HCT116 (cell line): ENCODE results near the gene P2RX5. TPM values are rescaled to one million over a fixed set of nuclear protein-coding genes. Genes with fewer than 3 reads are reported as not detected.

ENCODE experiments used
- ATAC-seq: fragments of 200-7000 bp; cut with Tn5 transposase; 2 replicates; pipeline ENCODE4 v1.9.1; 2020; ENCODE audit warnings: mild to moderate bottlenecking, moderate library complexity
- BruUV-seq: library from RNA; stranded (reverse); fragments of 400-500 nt; replicated peaks from 2 replicates; lab custom pipeline; 2021; lab: Mats Ljungman, UMichigan
- CTCF ChIA-PET: fragments of 300-600 bp; sonication (Branson Sonifier 250); formaldehyde crosslinking; loops from one replicate; lab custom pipeline; 2021; ENCODE audit warnings: antibody characterized with exemption; lab: Charles Lee
- POLR2A ChIA-PET: fragments of 300-600, 350-600 bp; sonication (Branson Sonifier 250); formaldehyde crosslinking; loops from one replicate; lab custom pipeline; 2021; ENCODE audit warnings: antibody characterized with exemption; lab: Charles Lee
- RAD21 ChIA-PET, 2 experiments: fragments of 300-600 bp; sonication (Branson Sonifier 250); formaldehyde crosslinking; loops; one replicate each; lab custom pipeline; 2023; ENCODE audit warnings: low total read pairs in 2 of 2; ENCODE audit not compliant: uncharacterized antibody in 2 of 2, unreplicated experiment in 2 of 2, low non-redundant PET in 1 of 2; lab: Charles Lee
- DNase-seq: peaks from one replicate; pipeline ENCODE4 v3.0.0-alpha.2; 2010; ENCODE audit warnings: low read depth, low spot score
- H2AFZ ChIP-seq: fragments of 200-600 bp; shearing (Covaris generic), sonication (generic); 2 replicates; pipeline ENCODE4 v1.6.1; 2017; ENCODE audit warnings: low read depth, mixed run types, mixed read lengths, antibody characterized with exemption, low read length; ENCODE audit not compliant: poor library complexity, severe bottlenecking
- H3K27ac ChIP-seq: 2 replicates; pipeline ENCODE4 v1.5.1; 2012; ENCODE audit warnings: low read depth, low read length
- H3K27me3 ChIP-seq: fragments of 200-600 bp; sonication (generic); 2 replicates; pipeline ENCODE4 v1.6.1; 2016; ENCODE audit warnings: mixed run types, low read length, mixed read lengths; ENCODE audit not compliant: insufficient read depth
- H3K36me3 ChIP-seq, 2 experiments: fragments of 200-500 bp in 1 of 2; fragments of 200-600 bp in 1 of 2; sonication (Bioruptor generic) in 1 of 2; sonication (generic) in 1 of 2; 2 replicates each; pipeline versions ENCODE4 v1.5.1 to v1.6.1; 2014 to 2016; ENCODE audit warnings: low read length in 2 of 2, inconsistent platforms in 1 of 2, mixed read lengths in 1 of 2, mixed run types in 1 of 2; ENCODE audit not compliant: insufficient read depth in 2 of 2, control insufficient read depth in 1 of 2
- H3K4me1 ChIP-seq, 2 experiments: fragments of 200-600 bp in 1 of 2; sonication (generic) in 1 of 2; 2 replicates each; pipeline versions ENCODE4 v1.5.1 to v1.6.1; 2012 to 2017; ENCODE audit warnings: low read length in 2 of 2, inconsistent platforms in 1 of 2, mild to moderate bottlenecking in 1 of 2, mixed read lengths in 1 of 2, mixed run types in 1 of 2, moderate library complexity in 1 of 2; ENCODE audit not compliant: insufficient read depth in 2 of 2, control insufficient read depth in 1 of 2
- H3K4me2 ChIP-seq: fragments of 200-600 bp; sonication (generic); 2 replicates; pipeline ENCODE4 v1.6.1; 2017; ENCODE audit warnings: mixed run types, low read length, mixed read lengths
- H3K4me3 ChIP-seq, 2 experiments: fragments of 200-600 bp in 1 of 2; sonication (generic) in 1 of 2; replicated peaks in 1 of 2; 2 replicates each; pipeline ENCODE4 v1.5.1; 2011 to 2016; ENCODE audit warnings: low read length in 2 of 2, control low read depth in 1 of 2, low read depth in 1 of 2, mild to moderate bottlenecking in 1 of 2, mixed read lengths in 1 of 2, mixed run types in 1 of 2
- H3K79me2 ChIP-seq: fragments of 200-600 bp; sonication (generic); 2 replicates; pipeline ENCODE4 v1.6.1; 2017; ENCODE audit warnings: mild to moderate bottlenecking, mixed run types, low read length, moderate library complexity, mixed read lengths; ENCODE audit not compliant: insufficient read depth
- H3K9ac ChIP-seq: fragments of 200-600 bp; sonication (generic); 2 replicates; pipeline ENCODE4 v1.6.1; 2016; ENCODE audit warnings: low read length, mixed read lengths
- H3K9me2 ChIP-seq: fragments of 200-600 bp; sonication (generic), shearing (Covaris generic); 2 replicates; pipeline ENCODE4 v1.6.1; 2017; ENCODE audit warnings: mixed run types, mild to moderate bottlenecking, moderate library complexity; ENCODE audit not compliant: insufficient read depth
- H3K9me3 ChIP-seq, 2 experiments: fragments of 200-500 bp in 1 of 2; fragments of 200-600 bp in 1 of 2; sonication (Bioruptor generic) in 1 of 2; sonication (generic) in 1 of 2; 2 replicates each; pipeline ENCODE4 v1.6.1; 2014 to 2017; ENCODE audit warnings: low read length in 2 of 2, mixed read lengths in 2 of 2, inconsistent platforms in 1 of 2, low read depth in 1 of 2, mild to moderate bottlenecking in 1 of 2, mixed run types in 1 of 2, moderate library complexity in 1 of 2; ENCODE audit not compliant: control insufficient read depth in 1 of 2, insufficient read depth in 1 of 2
- H4K20me1 ChIP-seq: fragments of 200-600 bp; sonication (generic), shearing (Covaris generic); 2 replicates; pipeline ENCODE4 v1.6.1; 2017; ENCODE audit warnings: mixed run types, mild to moderate bottlenecking, moderate library complexity; ENCODE audit not compliant: insufficient read depth
- ATF3 ChIP-seq: IDR thresholded peaks from 2 replicates; pipeline ENCODE4 v1.6.1; 2012
- CEBPB ChIP-seq: IDR thresholded peaks from 2 replicates; pipeline ENCODE4 v1.6.1; 2012; ENCODE audit warnings: low read depth
- EGR1 ChIP-seq: IDR thresholded peaks from 2 replicates; pipeline ENCODE4 v1.6.1; 2012; ENCODE audit warnings: low read depth
- ELF1 ChIP-seq: IDR thresholded peaks from 2 replicates; pipeline ENCODE4 v1.6.1; 2012; ENCODE audit warnings: low read depth, borderline replicate concordance
- EZH2 ChIP-seq: fragments of 200-600 bp; sonication (generic); IDR thresholded peaks from 2 replicates; pipeline ENCODE4 v1.6.1; 2017; ENCODE audit warnings: antibody characterized with exemption, mixed run types
- FOSL1 ChIP-seq: IDR thresholded peaks from 2 replicates; pipeline ENCODE4 v1.6.1; 2012; ENCODE audit warnings: low read depth
- POLR2A ChIP-seq: IDR thresholded peaks from 2 replicates; pipeline ENCODE4 v1.7.0; 2011; ENCODE audit warnings: borderline replicate concordance; ENCODE audit not compliant: insufficient read depth, insufficient read length; ENCODE audit errors: extremely low read depth
- SIN3A ChIP-seq: IDR thresholded peaks from 2 replicates; pipeline ENCODE4 v1.6.1; 2012; ENCODE audit warnings: low read depth
- TCF7L2 ChIP-seq: IDR thresholded peaks from 2 replicates; pipeline ENCODE4 v1.7.0; 2011; ENCODE audit warnings: borderline replicate concordance, inconsistent platforms; ENCODE audit not compliant: insufficient read depth, insufficient read length; ENCODE audit errors: extremely low read depth
- YY1 ChIP-seq: IDR thresholded peaks from 2 replicates; pipeline ENCODE4 v1.6.1; 2011; ENCODE audit warnings: low read length, low read depth, moderate library complexity, mild to moderate bottlenecking; ENCODE audit not compliant: insufficient replicate concordance; ENCODE audit errors: extremely low read depth
- ZBTB33 ChIP-seq: IDR thresholded peaks from 2 replicates; pipeline ENCODE4 v1.6.1; 2011; ENCODE audit warnings: mild to moderate bottlenecking, low read length, moderate library complexity; ENCODE audit not compliant: insufficient replicate concordance; ENCODE audit errors: extremely low read depth
- intact Hi-C: fragments of 100-400 bp; cut with micrococcal nuclease; formaldehyde crosslinking; loops from 2 replicates; pipeline ENCODE4 v1.10.0; 2022
- total RNA-seq: library from RNA; stranded (reverse); gene quantifications from one replicate; pipeline ENCODE4 v1.2.1, GENCODE V29; 2021; ENCODE audit not compliant: unreplicated experiment

Gene P2RX5
- total RNA-seq, 1 experiment from 2014 or later = 9.0 TPM

DNA sequence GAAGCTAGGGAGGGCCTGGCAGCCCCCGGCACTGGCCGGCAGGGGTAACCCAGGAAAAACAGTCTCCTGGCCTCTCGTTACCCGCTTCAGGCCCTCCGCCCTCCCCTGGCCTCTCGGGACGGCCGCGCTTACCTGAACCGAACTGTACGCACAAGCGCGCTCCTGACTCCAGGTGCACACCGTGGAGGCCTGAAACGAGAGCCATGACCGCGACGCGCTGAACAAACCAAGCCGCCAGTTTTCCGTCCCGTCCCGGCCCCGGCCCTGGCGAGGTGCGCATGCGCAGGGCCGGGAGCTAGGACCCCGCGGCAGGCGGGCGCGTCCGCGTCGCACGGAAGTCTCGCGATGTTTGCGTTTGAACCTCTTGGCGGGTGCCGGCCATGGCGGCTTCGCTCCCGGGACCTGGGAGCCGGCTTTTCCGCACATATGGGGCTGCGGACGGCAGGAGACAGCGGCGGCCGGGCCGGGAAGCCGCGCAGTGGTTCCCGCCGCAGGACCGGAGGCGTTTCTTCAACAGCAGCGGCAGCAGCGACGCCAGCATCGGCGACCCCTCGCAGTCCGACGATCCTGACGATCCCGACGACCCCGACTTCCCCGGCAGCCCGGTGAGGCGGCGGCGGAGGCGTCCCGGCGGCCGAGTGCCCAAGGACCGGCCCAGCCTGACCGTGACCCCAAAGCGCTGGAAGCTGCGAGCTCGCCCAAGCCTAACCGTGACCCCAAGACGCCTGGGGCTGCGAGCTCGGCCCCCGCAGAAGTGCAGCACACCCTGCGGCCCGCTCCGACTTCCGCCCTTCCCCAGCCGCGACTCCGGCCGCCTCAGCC, 27.8 kb upstream of the P2RX5 start, which contains the start of gene HASPIN (continued):
- TF ChIP-seq ATF3 = no peak
- TF ChIP-seq TCF7L2 = peak; percentile 44
- TF ChIP-seq FOSL1 = peak; percentile 94
- TF ChIP-seq ELF1 = no peak; the same call in 1 of the 2 replicates

GRCh38 chr17:3723188-3723555, 27.2 kb upstream of the P2RX5 start:
- peaks cover 4% of the 10 kb centered on the region; the same call in 1 of the 2 replicates for H4K20me1 ChIP-seq
- intact Hi-C loops = no loop called here
- peaks cover 8 to 37% of the 10 kb centered on the region in 2 experiments for H3K4me1 ChIP-seq
- no peaks in the 10 kb centered on the region for H3K9me2 ChIP-seq
- peak overlapping the region; percentile 93 to 96 for H3K4me3 ChIP-seq
- H2AFZ ChIP-seq = peak overlapping the region; percentile 20
- peak overlapping the region; percentile 87 for H3K9ac ChIP-seq
- CTCF ChIA-PET = interaction anchor here (1.1 to 2.5 kb wide), 3 partner anchors 13 to 40 kb away, joined by 4 to 17 read pairs (median 7); no protein-coding TSS in a partner anchor
- POLR2A ChIA-PET = interaction anchor here (1.3 kb wide), 1 partner anchor 12 kb away, joined by 4 read pairs; no protein-coding TSS in a partner anchor
- peak overlapping the region; percentile 70 for H3K27ac ChIP-seq
- H3K79me2 ChIP-seq = peaks cover 52% of the 10 kb centered on the region
- no peaks in the 10 kb centered on the region for H3K27me3 ChIP-seq
- peaks cover 13 to 23% of the 10 kb centered on the region in 2 experiments; a peak in 3 of 4 replicates for H3K36me3 ChIP-seq
- BruUV-seq = TSS peak; percentile 79
- DNase-seq = no peak
- H3K4me2 ChIP-seq = peak overlapping the region; percentile 88
- H3K9me3 ChIP-seq = no peaks in the 10 kb centered on the region
- TF ChIP-seq POLR2A = no peak
- no peak for TF ChIP-seq EZH2
- no peak for TF ChIP-seq TCF7L2
- TF ChIP-seq YY1 = no peak
- TF ChIP-seq EGR1 = no peak
- no peak for TF ChIP-seq CEBPB
- TF ChIP-seq ATF3 = no peak
- TF ChIP-seq SIN3A = no peak
- TF ChIP-seq ZBTB33 = no peak
- no peak for ATAC-seq
- RAD21 ChIA-PET = no interaction called here
